Renal pelvis (tissue), 12 donors: ENCODE measurements around the gene CFHR5. TPM values are rescaled to one million over a fixed set of nuclear protein-coding genes. Genes with fewer than 3 reads are reported as not detected.
"Not testable (repeated sequence)": the region's sequence is repeated elsewhere in the genome, so short reads cannot be mapped to it uniquely, and the experiment has no call there.

Experiments used
- DNase-seq: peaks from one replicate; pipeline ENCODE4 v3.0.0-alpha.2; 2013
- long read RNA-seq, 16 experiments: transcript quantifications; one replicate each; lab custom pipeline, GENCODE V29; 2026
- polyA plus RNA-seq, 3 donors: library from polyadenylated mRNA; unstranded; fragments of 120-200 nt; gene quantifications; one replicate each; pipeline ENCODE4 v1.2.1, GENCODE V29; 2013; ENCODE audit not compliant: insufficient read length in 3 of 3

Gene CFHR5
- polyA plus RNA-seq: not detected
- long read RNA-seq, donor 1: 0 reads
- long read RNA-seq, donor 2: 0 reads
- long read RNA-seq, donor 3: 0 reads
- long read RNA-seq, donor 4: 0 reads
- long read RNA-seq, donor 5: 0 reads
- long read RNA-seq, donor 6: 0 reads
- long read RNA-seq, donor 7: 0 reads
- long read RNA-seq, donor 8: 0 reads
- long read RNA-seq, donor 9: 0 reads
- long read RNA-seq, donor 10: 0 reads
- long read RNA-seq, donor 11: 0 reads
- long read RNA-seq, donor 12: 0 reads
- long read RNA-seq, donor 13: 0 reads
- long read RNA-seq, donor 14: 0 reads
- long read RNA-seq, donor 15: 0 reads
- long read RNA-seq, donor 16: 0 reads

DNA sequence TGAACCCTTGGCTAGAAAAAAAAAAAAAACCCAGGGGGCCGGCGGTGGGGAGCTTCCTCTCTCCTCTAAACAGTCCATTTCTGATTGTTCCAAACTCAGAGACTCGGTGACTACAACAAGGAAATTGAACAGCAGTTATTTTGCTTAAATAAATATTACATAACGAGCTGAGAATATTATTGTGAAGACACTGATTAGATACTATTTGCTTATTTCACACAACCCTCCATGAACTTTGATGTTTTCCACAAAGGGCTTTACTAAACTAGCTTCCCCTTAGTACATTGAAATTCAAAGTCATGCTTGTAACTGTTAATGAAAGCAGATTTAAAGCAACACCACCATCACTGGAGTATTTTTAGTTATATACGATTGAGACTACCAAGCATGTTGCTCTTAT is at the start of gene CFHR5:
Gene CFHR5 (plus strand): TSS at position 279 of the 400 bp plus-strand sequence. CDS start 109 bp downstream, at position 388.
- no peak for DNase-seq

DNA sequence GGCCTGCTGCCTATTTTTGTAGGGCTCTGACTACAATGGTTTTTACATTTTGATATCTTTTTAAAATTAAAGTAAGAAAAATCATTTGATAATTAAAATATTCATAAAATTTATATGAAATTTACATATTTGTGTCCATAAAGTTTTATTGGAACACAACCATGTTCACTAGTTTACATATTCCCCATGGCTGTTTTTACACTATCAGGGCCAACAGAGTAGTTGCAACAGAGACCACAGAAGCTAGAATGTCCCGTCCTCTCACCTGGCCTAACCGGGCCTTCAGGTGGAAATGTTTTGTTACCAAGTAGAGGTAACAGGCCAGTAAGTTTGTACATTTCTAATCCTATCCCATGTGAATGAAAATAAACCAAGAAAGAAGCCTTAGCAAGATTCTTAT is 44.5 kb upstream of the CFHR5 start:
- not testable (repeated sequence) for DNase-seq

DNA sequence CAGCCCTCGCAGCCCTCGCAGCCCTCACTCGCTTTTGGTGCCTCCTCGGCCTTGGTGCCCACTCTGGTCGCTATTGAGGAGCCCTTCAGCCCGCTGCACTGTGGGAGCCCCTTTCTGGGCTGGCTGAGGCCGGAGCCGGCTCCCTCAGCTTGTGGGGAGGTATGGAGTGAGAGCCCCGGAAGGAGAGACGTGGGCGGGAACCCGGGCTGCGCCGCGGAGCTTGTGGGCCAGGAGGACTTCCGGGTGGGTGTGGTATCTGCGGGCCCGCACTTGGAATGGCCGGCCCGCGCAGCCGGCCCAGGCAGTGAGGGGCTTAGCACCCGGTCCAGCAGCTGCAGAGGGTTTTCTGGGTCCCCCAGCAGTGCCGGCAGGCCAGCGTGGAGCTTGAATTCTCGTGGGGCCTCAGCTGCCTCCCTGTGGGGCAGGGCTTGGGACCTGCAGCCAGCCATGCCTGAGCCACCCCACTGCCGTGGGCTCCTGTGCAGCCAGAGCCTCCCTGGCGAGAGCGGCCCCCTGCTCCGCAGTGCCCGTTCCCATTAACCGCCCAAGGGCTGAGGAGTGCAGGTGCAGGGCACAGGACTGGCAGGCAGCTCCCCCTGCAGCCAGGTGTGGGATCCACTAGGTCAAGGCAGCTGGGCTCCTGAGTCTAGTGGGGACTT is 43.7 kb upstream of the CFHR5 start:
- DNase-seq: no peak

- not testable (repeated sequence) for DNase-seq
Measured at GRCh38 chr1:196941474-196941873, 35.9 kb upstream of the CFHR5 start.

DNA sequence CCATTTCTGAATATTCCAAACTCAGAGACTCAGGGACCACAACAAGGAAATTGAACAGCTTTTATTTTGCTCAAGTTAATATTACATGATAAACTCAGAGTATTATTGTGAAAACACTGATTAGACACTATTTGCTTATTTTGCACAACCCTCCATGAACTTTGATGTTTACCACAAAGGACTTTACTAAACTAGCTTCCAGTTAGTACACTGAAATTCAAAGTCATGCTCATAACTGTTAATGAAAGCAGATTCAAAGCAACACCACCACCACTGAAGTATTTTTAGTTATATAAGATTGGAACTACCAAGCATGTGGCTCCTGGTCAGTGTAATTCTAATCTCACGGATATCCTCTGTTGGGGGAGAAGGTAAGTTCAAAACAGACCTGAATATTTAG is 33.8 kb upstream of the CFHR5 start, which contains the start of gene CFHR2:
Gene CFHR2 (plus strand): TSS at position 171 of the 400 bp plus-strand sequence. CDS start 143 bp downstream, at position 314.
- DNase-seq: not testable (repeated sequence)

DNA sequence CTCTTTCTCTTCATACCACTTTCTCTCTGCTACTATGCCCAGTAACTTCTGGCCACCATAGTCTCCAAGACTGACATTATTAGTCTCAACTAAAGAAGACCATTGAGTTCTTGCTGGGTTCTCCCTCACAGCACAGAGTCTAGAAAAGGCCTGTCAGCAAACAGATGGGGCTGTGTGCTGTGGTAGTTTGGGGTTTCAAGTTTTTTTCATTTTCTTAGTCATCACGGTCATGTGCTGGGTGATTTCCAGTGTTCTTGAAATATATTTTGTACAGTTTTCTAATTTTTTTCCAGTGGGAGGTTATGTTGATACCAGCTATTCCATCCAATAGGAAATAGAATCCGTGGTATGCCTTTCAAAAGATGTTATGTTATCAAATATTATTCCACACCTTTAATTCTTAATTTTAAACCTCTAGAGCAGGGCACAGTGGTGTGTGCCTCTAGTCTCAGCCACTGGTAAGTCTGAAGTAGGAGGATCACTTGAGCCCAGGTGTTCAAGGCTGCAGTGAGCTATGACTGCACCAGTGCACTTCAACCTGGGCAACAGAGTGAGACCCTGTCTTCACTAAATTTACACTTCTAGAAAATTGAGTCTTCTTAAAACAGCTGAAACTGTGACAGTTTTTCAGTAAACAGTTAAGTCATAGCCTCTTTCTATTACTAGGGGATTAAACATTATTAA is 25.5 kb upstream of the CFHR5 start:
- no peak for DNase-seq

DNA sequence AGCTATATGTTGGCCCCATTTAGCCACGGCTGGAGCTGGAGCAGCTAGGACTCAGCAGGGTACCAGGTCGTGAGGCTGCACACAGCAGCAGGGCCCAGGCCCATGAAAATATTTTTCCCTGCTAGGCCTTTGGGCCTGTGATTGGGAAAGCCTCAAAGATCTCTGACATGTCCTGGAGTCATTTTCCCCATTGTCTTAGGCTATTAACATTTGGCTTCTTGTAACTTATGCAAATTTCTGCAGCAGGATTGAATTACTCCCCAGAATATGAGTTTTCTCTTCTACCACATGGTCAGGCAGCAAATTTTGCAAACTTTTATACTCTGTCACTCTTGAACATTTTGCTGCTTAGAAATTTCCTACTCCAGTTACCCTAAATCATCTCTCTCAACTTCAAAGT is 22.6 kb upstream of the CFHR5 start:
- DNase-seq: no peak

DNA sequence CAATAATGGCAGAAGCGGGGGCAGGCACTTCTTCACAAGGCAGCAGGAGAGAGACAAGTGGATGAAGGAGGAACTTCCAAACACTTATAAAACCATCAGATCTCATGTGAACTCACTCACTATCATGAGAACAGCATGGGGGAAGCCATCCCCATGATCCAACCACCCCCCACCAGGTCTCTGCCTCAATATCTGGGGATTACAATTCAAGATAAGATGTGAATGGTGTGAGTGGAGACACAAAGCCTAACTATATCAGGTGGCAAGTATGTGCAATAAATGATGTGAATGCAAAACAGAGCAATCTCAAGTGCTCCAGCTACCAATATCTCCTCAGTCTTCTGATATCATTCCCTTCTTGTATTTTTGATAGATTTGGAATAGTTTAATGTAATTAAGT is 21.4 kb upstream of the CFHR5 start:
- DNase-seq: no peak

- DNase-seq: no peak
Measured at GRCh38 chr1:196960854-196961253, 16.5 kb upstream of the CFHR5 start.

DNA sequence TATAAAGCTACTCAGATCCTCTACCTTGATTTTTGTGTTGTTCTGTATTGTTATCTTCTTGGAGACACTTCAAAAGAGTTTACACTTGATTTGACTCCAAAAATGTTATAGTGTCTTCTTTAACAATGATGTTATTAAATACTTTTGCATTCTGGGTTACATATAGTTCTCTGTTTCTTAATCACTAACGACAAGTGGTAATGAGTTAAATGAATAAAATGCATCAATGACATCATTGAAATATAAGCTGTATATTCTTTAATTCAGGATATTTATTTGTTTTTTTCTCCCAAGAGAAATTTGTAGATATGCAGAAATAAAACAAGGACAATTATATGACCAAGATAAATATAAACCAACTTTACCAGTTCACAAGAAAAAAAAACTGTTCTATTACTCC is 7.2 kb upstream of the CFHR5 start:
- DNase-seq: no peak

DNA sequence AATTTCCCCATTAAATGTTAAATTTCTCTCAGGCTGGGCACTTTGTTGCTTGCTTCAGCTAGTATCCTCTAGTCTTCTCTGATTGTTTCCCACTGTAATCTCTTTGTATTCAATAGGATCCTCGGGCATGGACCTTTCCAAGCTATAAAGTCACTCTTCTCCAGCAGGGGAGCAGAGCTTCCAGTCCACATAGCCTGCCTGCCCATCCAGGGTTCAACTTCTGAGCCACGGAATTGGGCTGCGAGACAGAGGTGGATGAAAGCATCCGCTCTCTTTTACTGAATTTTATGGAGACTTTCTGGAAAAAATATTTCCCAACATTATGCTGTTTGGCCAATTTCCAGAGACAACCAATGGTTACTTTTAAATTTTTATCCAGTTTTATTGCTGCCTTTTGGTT is 1.1 kb upstream of the CFHR5 start:
- no peak for DNase-seq

DNA sequence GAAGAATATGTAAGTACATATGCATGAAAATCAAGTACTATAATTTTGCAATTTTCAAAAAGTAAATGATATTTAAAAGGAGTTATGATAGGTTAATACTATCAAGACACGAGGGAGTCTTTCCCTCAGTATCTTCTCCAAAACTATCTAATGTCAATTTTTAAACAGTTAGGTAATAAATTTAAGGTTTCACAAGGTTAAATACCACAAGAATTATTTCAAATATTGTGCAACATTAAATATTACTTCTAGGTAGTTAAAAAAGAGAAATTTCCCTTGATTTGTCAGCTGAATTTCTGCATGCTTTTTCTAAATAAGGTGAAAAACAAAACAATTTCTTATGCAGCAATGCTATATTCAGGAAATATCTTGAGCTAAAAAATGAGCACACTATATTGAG is 3.5 kb downstream of the CFHR5 start:
- DNase-seq: no peak

GRCh38 chr1:196982247-196982646 is 4.9 kb downstream of the CFHR5 start:
- not testable (repeated sequence) for DNase-seq

DNA sequence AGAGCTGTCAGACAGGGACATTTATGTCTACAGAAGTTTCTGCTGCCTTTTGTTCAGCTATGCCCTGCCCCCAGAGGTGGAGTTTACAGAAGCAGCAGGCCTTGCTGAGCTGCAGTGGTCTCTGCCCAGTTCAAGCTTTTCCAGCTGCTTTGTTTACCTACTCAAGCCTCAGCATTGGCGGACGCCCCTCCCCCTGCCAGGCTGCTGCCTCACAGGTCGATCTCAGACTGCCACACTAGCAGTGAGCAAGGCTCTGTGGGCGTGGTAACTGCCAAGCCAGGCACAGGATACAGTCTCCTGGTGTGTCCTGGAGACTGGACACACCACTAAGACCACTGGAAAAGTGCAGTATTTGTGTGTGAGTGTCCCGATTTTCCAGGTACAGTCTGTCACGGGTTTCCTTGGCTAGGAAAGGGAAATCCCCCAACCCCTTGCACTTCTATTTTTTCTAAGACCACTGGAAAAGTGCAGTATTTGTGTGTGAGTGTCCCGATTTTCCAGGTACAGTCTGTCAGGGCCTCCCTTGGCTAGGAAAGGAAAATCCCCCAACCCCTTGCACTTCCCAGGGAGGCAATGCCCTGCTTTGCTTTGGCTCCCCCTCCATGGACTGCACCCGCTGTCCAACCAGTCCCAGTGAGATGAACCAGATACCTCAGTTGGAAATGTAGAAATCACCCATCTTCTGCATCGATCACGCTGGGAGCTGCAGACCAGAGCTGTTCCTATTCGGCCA is 14.7 kb downstream of the CFHR5 start:
- peak; percentile 12 for DNase-seq

GRCh38 chr1:196993916-196994315 is 16.6 kb downstream of the CFHR5 start:
- DNase-seq: no peak

DNA sequence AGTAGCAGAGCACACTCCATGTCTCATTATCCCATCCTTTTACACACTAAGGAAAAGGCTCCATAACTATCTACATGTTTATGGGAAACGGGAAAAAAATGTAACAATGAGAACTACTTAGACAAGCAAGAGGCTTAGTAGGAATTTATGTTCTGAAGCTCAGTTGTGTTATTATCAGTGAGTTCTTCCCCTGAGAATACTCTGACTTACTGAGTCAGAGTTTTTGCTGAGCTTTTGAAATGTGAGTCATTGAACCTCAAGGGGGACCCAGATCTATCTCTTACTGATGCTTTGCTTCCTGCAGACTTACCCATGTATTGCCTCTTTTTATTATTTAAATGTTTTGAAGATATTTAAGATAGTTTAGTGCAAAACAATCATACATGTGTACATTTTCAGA is 20.1 kb downstream of the CFHR5 start:
- no peak for DNase-seq

- no peak for DNase-seq
Measured at GRCh38 chr1:197001828-197002227, 24.5 kb downstream of the CFHR5 start.

DNA sequence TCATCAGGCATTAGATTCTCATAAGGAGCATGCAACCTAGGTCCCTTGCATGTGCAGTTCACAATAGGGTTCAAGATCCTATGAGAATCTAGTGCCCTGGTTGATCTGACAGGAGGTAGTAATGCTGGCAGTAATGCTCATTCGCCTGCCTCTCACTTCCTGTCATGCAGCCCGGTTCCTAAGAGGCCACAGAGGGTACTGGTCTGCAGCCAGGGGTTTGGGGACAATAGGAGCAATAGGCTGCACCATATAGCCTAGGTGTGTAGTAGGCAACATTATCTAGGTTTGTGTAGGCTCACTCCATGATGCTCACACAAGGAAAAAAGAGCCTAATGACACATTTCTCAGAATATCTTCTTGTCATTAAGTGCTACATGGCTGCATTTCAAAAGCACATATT is 25.8 kb downstream of the CFHR5 start:
- no peak for DNase-seq

DNA sequence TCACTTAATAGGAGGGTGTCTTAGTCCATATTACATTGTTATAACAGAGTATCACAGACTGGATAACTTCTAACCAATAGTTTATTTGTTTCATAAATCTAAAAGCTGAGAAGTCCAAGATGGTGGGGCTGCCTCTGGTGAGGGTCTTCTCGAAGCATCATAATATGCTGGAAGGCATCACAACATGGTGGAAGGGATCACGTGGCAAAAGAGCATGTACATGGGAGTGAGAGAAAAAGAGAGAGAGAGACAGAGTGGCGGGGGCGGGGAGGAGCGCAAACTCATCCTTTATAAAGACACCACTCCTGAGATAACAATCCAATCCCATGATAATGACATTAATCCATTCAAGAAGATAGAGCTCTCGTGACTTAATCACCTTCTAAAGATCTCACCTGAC is 31.5 kb downstream of the CFHR5 start:
- no peak for DNase-seq

- no peak for DNase-seq
Measured at GRCh38 chr1:197011614-197012013, 34.3 kb downstream of the CFHR5 start.

GRCh38 chr1:197013234-197013633 is 35.9 kb downstream of the CFHR5 start:
- DNase-seq: no peak

GRCh38 chr1:197016751-197017150 is 39.4 kb downstream of the CFHR5 start:
- no peak for DNase-seq
